ENCODE data around the gene ABCB10. TPM values are rescaled to one million over a fixed set of nuclear protein-coding genes. Genes with fewer than 3 reads are reported as not detected.

The ABCB10 gene
- total RNA-seq, 1 donor from 2014 or later = 18.3 TPM

DNA sequence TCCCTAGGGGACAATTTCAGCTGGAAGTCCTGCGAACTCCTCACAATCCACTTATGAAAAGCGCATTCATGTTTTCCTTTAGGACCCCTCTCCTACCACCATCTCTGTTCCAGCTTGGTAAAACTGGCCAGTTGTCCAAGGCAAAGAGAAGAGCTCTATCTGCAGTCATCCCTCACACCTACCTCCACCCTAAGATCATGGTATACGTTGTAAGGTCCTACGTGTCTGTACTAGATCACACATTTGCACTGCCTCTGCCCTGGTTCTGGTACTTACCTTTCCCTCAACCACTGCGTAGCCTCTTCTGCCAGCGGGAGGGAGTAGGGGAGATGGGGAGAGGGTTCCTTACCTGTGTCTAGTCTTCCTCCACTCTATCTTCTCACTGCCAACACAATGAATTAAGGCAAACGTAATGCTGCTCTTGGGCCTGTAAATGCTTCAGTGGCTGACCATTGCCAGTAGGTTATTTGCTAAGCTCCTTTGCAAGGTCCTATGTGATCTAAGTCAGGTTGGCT, 49.6 kb downstream of the ABCB10 start:
- TF ChIP-seq, protein P1, sequence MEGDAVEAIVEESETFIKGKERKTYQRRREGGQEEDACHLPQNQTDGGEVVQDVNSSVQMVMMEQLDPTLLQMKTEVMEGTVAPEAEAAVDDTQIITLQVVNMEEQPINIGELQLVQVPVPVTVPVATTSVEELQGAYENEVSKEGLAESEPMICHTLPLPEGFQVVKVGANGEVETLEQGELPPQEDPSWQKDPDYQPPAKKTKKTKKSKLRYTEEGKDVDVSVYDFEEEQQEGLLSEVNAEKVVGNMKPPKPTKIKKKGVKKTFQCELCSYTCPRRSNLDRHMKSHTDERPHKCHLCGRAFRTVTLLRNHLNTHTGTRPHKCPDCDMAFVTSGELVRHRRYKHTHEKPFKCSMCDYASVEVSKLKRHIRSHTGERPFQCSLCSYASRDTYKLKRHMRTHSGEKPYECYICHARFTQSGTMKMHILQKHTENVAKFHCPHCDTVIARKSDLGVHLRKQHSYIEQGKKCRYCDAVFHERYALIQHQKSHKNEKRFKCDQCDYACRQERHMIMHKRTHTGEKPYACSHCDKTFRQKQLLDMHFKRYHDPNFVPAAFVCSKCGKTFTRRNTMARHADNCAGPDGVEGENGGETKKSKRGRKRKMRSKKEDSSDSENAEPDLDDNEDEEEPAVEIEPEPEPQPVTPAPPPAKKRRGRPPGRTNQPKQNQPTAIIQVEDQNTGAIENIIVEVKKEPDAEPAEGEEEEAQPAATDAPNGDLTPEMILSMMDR (IDR thresholded peaks at IDR 0.05; ENCODE audit: unreplicated experiment) = no peak
- H3K36me3 Mint-ChIP-seq (ENCODE audit: low read depth, unreplicated experiment) = no peaks in the 10 kb centered on the region
- H3K4me1 Mint-ChIP-seq (ENCODE audit: unreplicated experiment) = peaks cover 16% of the 10 kb centered on the region
- H3K9me3 Mint-ChIP-seq (ENCODE audit: unreplicated experiment) = no peaks in the 10 kb centered on the region
- no peak for DNase-seq (ENCODE audit: low spot score)
- H3K27ac Mint-ChIP-seq (ENCODE audit: unreplicated experiment) = peak overlapping the region; percentile 97
- H3K4me3 Mint-ChIP-seq (ENCODE audit: unreplicated experiment) = peak overlapping the region; percentile 95
- H3K27me3 Mint-ChIP-seq (ENCODE audit: unreplicated experiment) = peaks cover 9% of the 10 kb centered on the region

GRCh38 chr1:229507951-229508822, 50.3 kb downstream of the ABCB10 start, which contains the start of gene NUP133:
Gene NUP133 (minus strand): TSS chr1:229508341. CDS start chr1:229508249, 92 bp downstream.
- peak within 1 kb of the TSS; percentile 97 for H3K27ac Mint-ChIP-seq (ENCODE audit: unreplicated experiment)
- peaks cover 9% of the 10 kb centered on the region for H3K27me3 Mint-ChIP-seq (ENCODE audit: unreplicated experiment)
- H3K9me3 Mint-ChIP-seq (ENCODE audit: unreplicated experiment) = no peaks in the 10 kb centered on the region
- peaks cover 11% of the 10 kb centered on the region for H3K4me1 Mint-ChIP-seq (ENCODE audit: unreplicated experiment)
- peak within 1 kb of the TSS; percentile 95 for H3K4me3 Mint-ChIP-seq (ENCODE audit: unreplicated experiment)
- DNase-seq (ENCODE audit: low spot score) = peak; percentile 98
- TF ChIP-seq, protein P1 (IDR thresholded peaks at IDR 0.05; ENCODE audit: unreplicated experiment) = no peak
- H3K36me3 Mint-ChIP-seq (ENCODE audit: low read depth, unreplicated experiment) = no peaks in the 10 kb centered on the region

DNA sequence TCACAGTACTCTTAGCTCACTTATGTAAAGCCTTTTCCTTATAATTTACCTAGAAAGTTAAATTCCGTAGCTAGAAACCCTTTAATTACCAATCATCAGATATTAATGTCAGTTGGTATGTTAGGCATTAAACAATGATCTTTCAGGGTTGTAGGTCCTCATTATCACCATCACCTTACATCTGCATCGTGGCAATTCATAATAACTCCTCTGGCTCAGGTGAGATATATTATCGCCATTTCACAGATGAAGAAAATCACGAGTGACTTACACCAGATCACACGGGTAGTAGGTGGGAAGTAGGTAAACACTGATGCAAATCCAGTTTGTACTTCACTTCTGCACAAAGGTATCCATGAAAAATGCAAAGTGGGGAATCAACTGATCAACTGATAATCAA, 51.0 kb downstream of the ABCB10 start:
- Mint-ChIP-seq H3K27me3 (ENCODE audit: unreplicated experiment) (peaks cover 9% of the 10 kb centered on the region), H3K9me3 (ENCODE audit: unreplicated experiment) (no peaks in the 10 kb centered on the region), H3K36me3 (ENCODE audit: low read depth, unreplicated experiment) (no peaks in the 10 kb centered on the region), H3K27ac (ENCODE audit: unreplicated experiment) (peak overlapping the region; percentile 91), H3K4me3 (ENCODE audit: unreplicated experiment) (peak overlapping the region; percentile 95), H3K4me1 (ENCODE audit: unreplicated experiment) (peaks cover 11% of the 10 kb centered on the region)
- DNase-seq (ENCODE audit: low spot score) = no peak
- TF ChIP-seq, protein P1 (IDR thresholded peaks at IDR 0.05; ENCODE audit: unreplicated experiment) = no peak

- H3K36me3 Mint-ChIP-seq (ENCODE audit: low read depth, unreplicated experiment) = no peaks in the 10 kb centered on the region
- peak overlapping the region; percentile 71 for H3K4me3 Mint-ChIP-seq (ENCODE audit: unreplicated experiment)
- H3K9me3 Mint-ChIP-seq (ENCODE audit: unreplicated experiment) = no peaks in the 10 kb centered on the region
- H3K27ac Mint-ChIP-seq (ENCODE audit: unreplicated experiment) = peak overlapping the region; percentile 30
- DNase-seq (ENCODE audit: low spot score) = no peak
- peaks cover 11% of the 10 kb centered on the region for H3K4me1 Mint-ChIP-seq (ENCODE audit: unreplicated experiment)
- peaks cover 9% of the 10 kb centered on the region for H3K27me3 Mint-ChIP-seq (ENCODE audit: unreplicated experiment)
- TF ChIP-seq, protein P1 (IDR thresholded peaks at IDR 0.05; ENCODE audit: unreplicated experiment) = no peak
Measured at GRCh38 chr1:229506633-229507032, 51.9 kb downstream of the ABCB10 start.

DNA sequence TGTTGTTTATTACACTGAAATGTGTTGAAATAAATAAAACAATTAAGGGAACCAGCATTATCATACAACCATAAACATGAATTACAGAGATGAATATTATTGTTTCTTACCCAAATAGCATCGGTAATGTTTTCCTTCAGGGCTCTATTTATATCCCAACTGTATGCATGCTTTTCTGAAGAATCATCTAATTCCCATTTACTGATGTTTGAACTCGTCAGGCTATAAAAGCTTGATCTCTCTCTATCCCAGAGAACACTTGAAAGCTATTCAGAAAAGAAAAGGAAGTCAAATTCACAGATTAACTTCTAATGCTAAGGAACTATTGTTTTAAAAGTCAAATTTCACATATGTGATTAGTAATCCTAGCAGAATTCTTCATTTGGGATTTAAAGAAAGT, 62.7 kb downstream of the ABCB10 start:
- TF ChIP-seq, protein P1 (IDR thresholded peaks at IDR 0.05; ENCODE audit: unreplicated experiment) = no peak
- no peak for DNase-seq (ENCODE audit: low spot score)
- Mint-ChIP-seq H3K4me3 (ENCODE audit: unreplicated experiment) (no peak overlapping the region), H3K9me3 (ENCODE audit: unreplicated experiment) (no peaks in the 10 kb centered on the region), H3K27me3 (ENCODE audit: unreplicated experiment) (no peaks in the 10 kb centered on the region), H3K4me1 (ENCODE audit: unreplicated experiment) (peaks cover 2% of the 10 kb centered on the region), H3K36me3 (ENCODE audit: low read depth, unreplicated experiment) (peaks cover 33% of the 10 kb centered on the region), H3K27ac (ENCODE audit: unreplicated experiment) (no peak overlapping the region)

Measured in endothelial cell (in vitro differentiated cells).